ENCODE data around the gene LHX5.

GRCh38 chr12:113422030-113422885 lies 49.4 kb downstream of the LHX5 start, which contains the start of gene SDSL:
- TF ChIP-seq, protein P1, sequence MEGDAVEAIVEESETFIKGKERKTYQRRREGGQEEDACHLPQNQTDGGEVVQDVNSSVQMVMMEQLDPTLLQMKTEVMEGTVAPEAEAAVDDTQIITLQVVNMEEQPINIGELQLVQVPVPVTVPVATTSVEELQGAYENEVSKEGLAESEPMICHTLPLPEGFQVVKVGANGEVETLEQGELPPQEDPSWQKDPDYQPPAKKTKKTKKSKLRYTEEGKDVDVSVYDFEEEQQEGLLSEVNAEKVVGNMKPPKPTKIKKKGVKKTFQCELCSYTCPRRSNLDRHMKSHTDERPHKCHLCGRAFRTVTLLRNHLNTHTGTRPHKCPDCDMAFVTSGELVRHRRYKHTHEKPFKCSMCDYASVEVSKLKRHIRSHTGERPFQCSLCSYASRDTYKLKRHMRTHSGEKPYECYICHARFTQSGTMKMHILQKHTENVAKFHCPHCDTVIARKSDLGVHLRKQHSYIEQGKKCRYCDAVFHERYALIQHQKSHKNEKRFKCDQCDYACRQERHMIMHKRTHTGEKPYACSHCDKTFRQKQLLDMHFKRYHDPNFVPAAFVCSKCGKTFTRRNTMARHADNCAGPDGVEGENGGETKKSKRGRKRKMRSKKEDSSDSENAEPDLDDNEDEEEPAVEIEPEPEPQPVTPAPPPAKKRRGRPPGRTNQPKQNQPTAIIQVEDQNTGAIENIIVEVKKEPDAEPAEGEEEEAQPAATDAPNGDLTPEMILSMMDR (IDR thresholded peaks at IDR 0.05; ENCODE audit: low read depth, low read length, missing input control), result no peak
- TF ChIP-seq, protein P2, sequence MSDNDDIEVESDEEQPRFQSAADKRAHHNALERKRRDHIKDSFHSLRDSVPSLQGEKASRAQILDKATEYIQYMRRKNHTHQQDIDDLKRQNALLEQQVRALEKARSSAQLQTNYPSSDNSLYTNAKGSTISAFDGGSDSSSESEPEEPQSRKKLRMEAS (IDR thresholded peaks at IDR 0.05), result peak; percentile 84
- TF ChIP-seq FOXA2 (IDR thresholded peaks at IDR 0.05) (no peak), EGR1 (IDR thresholded peaks at IDR 0.05; ENCODE audit: low read depth in 2 of 2) (peak in 1 of 2 donors; percentile 74), SP1 (IDR thresholded peaks at IDR 0.05) (peak; percentile 73), RXRA (IDR thresholded peaks at IDR 0.05) (peak; percentile 69 to 77)
